BE2C (cell line): ENCODE data around the gene TRAIP.

Source experiments
- DNase-seq: peaks from one replicate; pipeline ENCODE4 v3.0.0-alpha.2; 2020
- H3K27me3 ChIP-seq: fragments of 250-450 bp; sonication (Bioruptor Pico); 2 replicates; pipeline ENCODE4 v1.5.1; 2020; ENCODE audit warnings: mild to moderate bottlenecking
- H3K36me3 ChIP-seq: fragments of 250-450 bp; sonication (Bioruptor Pico); 2 replicates; pipeline ENCODE4 v1.5.1; 2020; ENCODE audit warnings: mild to moderate bottlenecking
- H3K4me1 ChIP-seq: fragments of 250-450 bp; sonication (Bioruptor Pico); 2 replicates; pipeline ENCODE4 v1.5.1; 2020
- H3K4me3 ChIP-seq: 2 replicates; pipeline ENCODE4 v1.5.1; 2011; ENCODE audit warnings: low read depth, low read length
- H3K9me3 ChIP-seq: fragments of 250-450 bp; sonication (Bioruptor Pico); 2 replicates; pipeline ENCODE4 v1.5.1; 2020
- CTCF ChIP-seq: IDR thresholded peaks from 2 replicates; pipeline ENCODE4 v1.5.1; 2012; ENCODE audit warnings: mild to moderate bottlenecking, low read depth, low read length

Gene TRAIP

DNA sequence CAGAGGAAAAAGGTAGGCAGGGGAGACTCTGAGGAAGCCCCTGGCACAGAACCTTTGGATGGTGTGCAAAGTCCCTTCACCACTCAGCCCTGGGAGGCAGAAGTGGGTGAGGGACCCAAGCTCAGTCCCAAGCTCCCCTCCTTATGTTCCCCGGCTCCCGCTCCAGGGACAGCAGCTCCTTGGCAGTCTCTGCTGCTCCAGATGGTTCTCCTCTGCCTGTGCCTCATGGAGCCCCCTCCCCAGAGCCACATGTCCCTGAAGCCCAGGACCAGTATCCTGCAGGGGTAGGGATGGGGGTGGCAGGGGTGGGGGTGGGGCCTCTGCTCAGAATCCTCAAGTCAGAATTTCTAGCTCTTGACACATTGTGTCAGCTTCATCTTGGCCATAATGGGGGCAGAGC is 21.4 kb upstream of the TRAIP start:
- H3K4me3 ChIP-seq, result no peak overlapping the region
- no peaks in the 10 kb centered on the region for H3K36me3 ChIP-seq
- no peak for DNase-seq
- no peaks in the 10 kb centered on the region for H3K27me3 ChIP-seq
- H3K4me1 ChIP-seq, result peaks cover 7% of the 10 kb centered on the region
- no peak for TF ChIP-seq CTCF
- no peaks in the 10 kb centered on the region for H3K9me3 ChIP-seq

- Histone ChIP-seq H3K4me3 (no peak overlapping the region), H3K27me3 (no peaks in the 10 kb centered on the region), H3K9me3 (no peaks in the 10 kb centered on the region), H3K4me1 (peaks cover 16% of the 10 kb centered on the region), H3K36me3 (no peaks in the 10 kb centered on the region)
- DNase-seq, result no peak
- no peak for TF ChIP-seq CTCF
Observed at GRCh38 chr3:49876567-49876966, 20.2 kb upstream of the TRAIP start.

DNA sequence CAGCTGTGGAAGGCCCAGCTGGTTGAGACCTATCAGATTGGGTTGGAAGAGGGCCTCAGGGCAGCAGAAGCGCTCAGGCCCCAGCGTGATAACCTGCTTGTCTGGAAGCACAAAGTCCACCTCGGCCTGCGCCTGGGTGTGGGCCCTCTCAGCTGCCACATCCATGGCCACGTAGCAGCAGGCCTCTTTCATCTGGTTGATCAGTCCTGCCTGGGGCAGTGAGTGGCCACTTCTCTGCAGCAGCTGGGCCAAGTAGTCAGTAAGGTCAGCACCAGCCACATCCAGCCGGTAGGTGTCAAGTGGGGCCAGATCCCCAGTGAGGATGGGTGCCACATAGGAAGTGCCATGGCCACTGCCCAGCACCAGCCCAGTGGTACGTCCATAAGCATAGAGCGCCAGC is 17.3 kb upstream of the TRAIP start:
- Histone ChIP-seq H3K4me1 (peaks cover 16% of the 10 kb centered on the region), H3K36me3 (no peaks in the 10 kb centered on the region), H3K27me3 (no peaks in the 10 kb centered on the region), H3K9me3 (no peaks in the 10 kb centered on the region), H3K4me3 (no peak overlapping the region)
- no peak for TF ChIP-seq CTCF
- DNase-seq, result no peak

GRCh38 chr3:49872801-49873281 is 16.5 kb upstream of the TRAIP start:
- TF ChIP-seq CTCF, result no peak
- peaks cover 16% of the 10 kb centered on the region for H3K4me1 ChIP-seq
- peak; percentile 33 for DNase-seq
- no peaks in the 10 kb centered on the region for H3K9me3 ChIP-seq
- H3K36me3 ChIP-seq, result no peaks in the 10 kb centered on the region
- no peak overlapping the region for H3K4me3 ChIP-seq
- no peaks in the 10 kb centered on the region for H3K27me3 ChIP-seq

- Histone ChIP-seq H3K36me3 (no peaks in the 10 kb centered on the region), H3K9me3 (no peaks in the 10 kb centered on the region), H3K4me1 (peaks cover 16% of the 10 kb centered on the region), H3K27me3 (no peaks in the 10 kb centered on the region), H3K4me3 (no peak overlapping the region)
- TF ChIP-seq CTCF, result no peak
- no peak for DNase-seq
Observed at GRCh38 chr3:49871531-49872153, 15.3 kb upstream of the TRAIP start.

- TF ChIP-seq CTCF, result no peak
- peak within 1 kb of the TSS; percentile 67 for H3K4me3 ChIP-seq
- H3K4me1 ChIP-seq, result peaks cover 16% of the 10 kb centered on the region
- no peaks in the 10 kb centered on the region for H3K9me3 ChIP-seq
- H3K27me3 ChIP-seq, result no peaks in the 10 kb centered on the region
- peak; percentile 72 for DNase-seq
- H3K36me3 ChIP-seq, result no peaks in the 10 kb centered on the region
Observed at GRCh38 chr3:49869525-49870126, 13.3 kb upstream of the TRAIP start, which contains the start of gene CAMKV. Gene CAMKV, minus strand, starts transcription at chr3:49869906. Its CDS starts 7,518 bp downstream, at chr3:49862388.
